Coronary artery (tissue), 2 donors: Measurements from ENCODE around the gene MATN1.

Experiments
- DNase-seq: peaks from one replicate; pipeline ENCODE4 v3.0.0-alpha.2; 2017; ENCODE audit warnings: low spot score
- H3K27ac ChIP-seq, 2 donors: fragments of 200-600 bp; sonication (generic); one replicate each; pipeline ENCODE4 v1.5.1; 2016 to 2019
- H3K4me3 ChIP-seq: fragments of 200-600 bp; sonication (generic); 2 replicates; pipeline ENCODE4 v1.5.1; 2016; ENCODE audit warnings: mild to moderate bottlenecking, moderate library complexity
- CTCF ChIP-seq: fragments of 200-600 bp; sonication (generic); IDR thresholded peaks from one replicate; pipeline ENCODE4 v1.5.1; 2019; ENCODE audit warnings: antibody characterized with exemption

MATN1 gene

GRCh38 chr1:30705698-30706097 is 17.7 kb downstream of the MATN1 start:
- Histone ChIP-seq H3K27ac (no peak overlapping the region), H3K4me3 (no peak overlapping the region)
- TF ChIP-seq CTCF: no peak
- no peak for DNase-seq

- Histone ChIP-seq H3K27ac (no peak overlapping the region), H3K4me3 (no peak overlapping the region)
- no peak for TF ChIP-seq CTCF
- no peak for DNase-seq
Observed at GRCh38 chr1:30704765-30705509, 18.4 kb downstream of the MATN1 start.

GRCh38 chr1:30704271-30704670 is 19.1 kb downstream of the MATN1 start:
- Histone ChIP-seq H3K4me3 (no peak overlapping the region), H3K27ac (no peak overlapping the region)
- DNase-seq: no peak
- TF ChIP-seq CTCF: no peak

- Histone ChIP-seq H3K27ac (no peak overlapping the region), H3K4me3 (no peak overlapping the region)
- TF ChIP-seq CTCF: no peak
- no peak for DNase-seq
Observed at GRCh38 chr1:30702823-30703222, 20.6 kb downstream of the MATN1 start.

- TF ChIP-seq CTCF: no peak
- no peak for DNase-seq
- Histone ChIP-seq H3K4me3 (no peak overlapping the region), H3K27ac (no peak overlapping the region)
Observed at GRCh38 chr1:30701258-30701633, 22.1 kb downstream of the MATN1 start.

- no peak for DNase-seq
- no peak overlapping the region for H3K4me3 ChIP-seq
- TF ChIP-seq CTCF: no peak
- H3K27ac ChIP-seq: no peak overlapping the region
Observed at GRCh38 chr1:30700528-30701257, 22.7 kb downstream of the MATN1 start.

- Histone ChIP-seq H3K27ac (no peak overlapping the region), H3K4me3 (no peak overlapping the region)
- TF ChIP-seq CTCF: no peak
- DNase-seq: no peak
Observed at GRCh38 chr1:30699762-30700161, 23.6 kb downstream of the MATN1 start.
